Measurements from ENCODE around the gene RPS6KA3.

DNA sequence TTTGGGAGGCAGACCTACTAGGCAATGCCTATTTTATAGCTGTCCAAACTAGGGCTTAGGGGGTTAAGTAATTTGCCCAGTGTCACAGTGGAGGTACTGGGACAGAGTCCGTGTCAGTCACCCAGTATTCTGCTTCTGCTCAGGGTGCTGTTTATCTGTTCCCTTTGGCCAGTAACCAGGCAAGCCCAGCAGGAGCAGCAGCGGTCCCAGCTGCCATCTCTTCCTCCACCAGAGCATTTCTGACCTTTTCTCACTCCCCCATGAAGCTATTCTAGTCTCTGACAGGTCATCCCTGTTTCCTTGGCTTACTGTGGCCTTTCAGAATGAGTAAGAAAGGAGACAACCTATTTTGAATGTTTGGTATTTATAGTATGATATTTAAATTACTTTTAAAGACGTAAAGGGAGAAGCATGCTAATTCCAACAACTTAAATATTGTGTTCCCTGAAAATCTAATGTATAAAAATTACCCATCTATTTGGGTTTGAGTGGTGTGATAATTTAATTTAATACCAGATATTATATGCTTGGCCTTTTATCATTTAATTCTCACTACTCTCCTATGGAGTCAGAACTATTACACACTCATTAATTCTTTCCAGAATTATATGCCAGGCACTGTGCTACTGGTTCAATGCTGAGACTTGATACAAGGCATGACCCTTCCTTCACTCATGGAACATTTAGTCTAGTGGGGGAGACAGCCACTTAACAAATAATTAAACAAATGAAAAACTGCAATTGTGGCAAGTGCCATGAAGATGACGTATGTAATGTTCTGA lies 60.6 kb downstream of the RPS6KA3 start:
- TF ChIP-seq, protein P1, sequence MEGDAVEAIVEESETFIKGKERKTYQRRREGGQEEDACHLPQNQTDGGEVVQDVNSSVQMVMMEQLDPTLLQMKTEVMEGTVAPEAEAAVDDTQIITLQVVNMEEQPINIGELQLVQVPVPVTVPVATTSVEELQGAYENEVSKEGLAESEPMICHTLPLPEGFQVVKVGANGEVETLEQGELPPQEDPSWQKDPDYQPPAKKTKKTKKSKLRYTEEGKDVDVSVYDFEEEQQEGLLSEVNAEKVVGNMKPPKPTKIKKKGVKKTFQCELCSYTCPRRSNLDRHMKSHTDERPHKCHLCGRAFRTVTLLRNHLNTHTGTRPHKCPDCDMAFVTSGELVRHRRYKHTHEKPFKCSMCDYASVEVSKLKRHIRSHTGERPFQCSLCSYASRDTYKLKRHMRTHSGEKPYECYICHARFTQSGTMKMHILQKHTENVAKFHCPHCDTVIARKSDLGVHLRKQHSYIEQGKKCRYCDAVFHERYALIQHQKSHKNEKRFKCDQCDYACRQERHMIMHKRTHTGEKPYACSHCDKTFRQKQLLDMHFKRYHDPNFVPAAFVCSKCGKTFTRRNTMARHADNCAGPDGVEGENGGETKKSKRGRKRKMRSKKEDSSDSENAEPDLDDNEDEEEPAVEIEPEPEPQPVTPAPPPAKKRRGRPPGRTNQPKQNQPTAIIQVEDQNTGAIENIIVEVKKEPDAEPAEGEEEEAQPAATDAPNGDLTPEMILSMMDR (IDR thresholded peaks at IDR 0.05), result no peak
- no peak for TF ChIP-seq ZFX (IDR thresholded peaks at IDR 0.05; ENCODE audit: borderline replicate concordance)
